Sigmoid colon (tissue), 4 donors: ENCODE data around the gene KCTD16.

Experiments
- POLR2AphosphoS5 ChIP-seq, 4 donors: sonication (generic); formaldehyde crosslinking; IDR thresholded peaks; one replicate each; pipeline ENCODE4 v1.6.1; 2017; ENCODE audit warnings: antibody characterized with exemption in 4 of 4
- TF ChIP-seq, protein P1 (sequence below), 4 experiments: fragments of 450-650 bp in 3 of 4; fragments of 200-600 bp in 1 of 4; IDR thresholded peaks; one replicate each; pipeline ENCODE4 v1.5.1; 2016 to 2019; ENCODE audit warnings: antibody characterized with exemption in 4 of 4, mild to moderate bottlenecking in 3 of 4, moderate library complexity in 2 of 4

DNA sequence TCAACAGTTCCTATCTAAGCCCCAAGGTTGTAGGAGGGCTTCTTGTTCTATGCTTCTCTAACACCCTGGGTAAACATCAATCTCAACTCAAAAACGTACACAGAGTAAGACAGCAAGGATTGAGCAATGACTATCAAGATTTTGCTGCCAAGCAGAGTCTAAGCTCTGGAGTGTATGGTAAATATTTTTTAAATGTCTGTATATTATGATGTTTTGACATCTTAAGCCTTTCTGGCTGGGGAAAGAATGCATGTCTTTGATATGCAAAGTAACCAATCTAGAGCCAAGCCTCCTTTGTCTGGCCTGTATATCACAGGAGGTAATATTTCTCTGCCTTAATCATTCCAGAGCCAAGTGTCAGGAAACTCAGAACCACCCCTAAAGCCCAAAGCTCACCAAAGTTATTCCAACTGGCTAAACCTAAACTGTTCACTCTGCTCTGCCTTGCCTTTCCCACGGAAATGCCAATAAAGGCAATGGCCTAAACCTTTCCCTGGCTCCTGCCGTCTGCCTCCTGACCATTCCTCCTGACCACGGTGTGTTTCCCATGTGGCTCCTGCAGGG is 45.4 kb upstream of the KCTD16 start:
- no peak for TF ChIP-seq POLR2AphosphoS5 (IDR thresholded peaks at IDR 0.05)
- TF ChIP-seq, protein P1, sequence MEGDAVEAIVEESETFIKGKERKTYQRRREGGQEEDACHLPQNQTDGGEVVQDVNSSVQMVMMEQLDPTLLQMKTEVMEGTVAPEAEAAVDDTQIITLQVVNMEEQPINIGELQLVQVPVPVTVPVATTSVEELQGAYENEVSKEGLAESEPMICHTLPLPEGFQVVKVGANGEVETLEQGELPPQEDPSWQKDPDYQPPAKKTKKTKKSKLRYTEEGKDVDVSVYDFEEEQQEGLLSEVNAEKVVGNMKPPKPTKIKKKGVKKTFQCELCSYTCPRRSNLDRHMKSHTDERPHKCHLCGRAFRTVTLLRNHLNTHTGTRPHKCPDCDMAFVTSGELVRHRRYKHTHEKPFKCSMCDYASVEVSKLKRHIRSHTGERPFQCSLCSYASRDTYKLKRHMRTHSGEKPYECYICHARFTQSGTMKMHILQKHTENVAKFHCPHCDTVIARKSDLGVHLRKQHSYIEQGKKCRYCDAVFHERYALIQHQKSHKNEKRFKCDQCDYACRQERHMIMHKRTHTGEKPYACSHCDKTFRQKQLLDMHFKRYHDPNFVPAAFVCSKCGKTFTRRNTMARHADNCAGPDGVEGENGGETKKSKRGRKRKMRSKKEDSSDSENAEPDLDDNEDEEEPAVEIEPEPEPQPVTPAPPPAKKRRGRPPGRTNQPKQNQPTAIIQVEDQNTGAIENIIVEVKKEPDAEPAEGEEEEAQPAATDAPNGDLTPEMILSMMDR (IDR thresholded peaks at IDR 0.05): no peak
